H9 (cell line): ENCODE results near the gene BAZ1B. TPM values are rescaled to one million over a fixed set of nuclear protein-coding genes. Genes with fewer than 3 reads are reported as not detected.
"Not testable (repeated sequence)": the region's sequence is repeated elsewhere in the genome, so short reads cannot be mapped to it uniquely, and the experiment has no call there.

Source experiments
- DNase-seq: peaks from one replicate; pipeline ENCODE4 v3.0.0-alpha.2; 2017
- H2AFZ ChIP-seq: one replicate; pipeline ENCODE4 v1.6.1; 2013; ENCODE audit warnings: mild to moderate bottlenecking, low read length, control low read depth, moderate library complexity
- H2AK5ac ChIP-seq: 2 replicates; pipeline ENCODE4 v1.6.1; 2013; ENCODE audit warnings: low read length, control low read depth, mixed read lengths; ENCODE audit not compliant: insufficient read length
- H2BK120ac ChIP-seq: one replicate; pipeline ENCODE4 v1.6.1; 2013; ENCODE audit warnings: low read depth, mild to moderate bottlenecking, low read length, control low read depth, inconsistent platforms; ENCODE audit not compliant: poor library complexity, severe bottlenecking
- H2BK12ac ChIP-seq: 2 replicates; pipeline ENCODE4 v1.6.1; 2013; ENCODE audit warnings: low read length, control low read depth, mixed read lengths, low read depth; ENCODE audit not compliant: insufficient read length
- H2BK15ac ChIP-seq: 2 replicates; pipeline ENCODE4 v1.6.1; 2013; ENCODE audit warnings: low read depth, low read length, control low read depth
- H2BK20ac ChIP-seq: one replicate; pipeline ENCODE4 v1.6.1; 2013; ENCODE audit warnings: low read depth, mild to moderate bottlenecking, low read length, control low read depth, inconsistent platforms; ENCODE audit not compliant: poor library complexity, severe bottlenecking
- H2BK5ac ChIP-seq: 2 replicates; pipeline ENCODE4 v1.6.1; 2013; ENCODE audit warnings: low read length, control low read depth, mixed read lengths; ENCODE audit not compliant: insufficient read length
- H3K14ac ChIP-seq: 2 replicates; pipeline ENCODE4 v1.6.1; 2013; ENCODE audit warnings: low read length, control low read depth; ENCODE audit not compliant: insufficient read depth
- H3K18ac ChIP-seq: 2 replicates; pipeline ENCODE4 v1.6.1; 2013; ENCODE audit warnings: low read depth, mild to moderate bottlenecking, mixed read lengths, low read length, control low read depth; ENCODE audit not compliant: insufficient read length
- H3K23ac ChIP-seq: 2 replicates; pipeline ENCODE4 v1.6.1; 2013; ENCODE audit warnings: low read length, control low read depth, mixed read lengths, low read depth; ENCODE audit not compliant: insufficient read length
- H3K23me2 ChIP-seq: 2 replicates; pipeline ENCODE4 v1.6.1; 2013; ENCODE audit warnings: low read depth, mild to moderate bottlenecking, mixed read lengths, low read length, control low read depth; ENCODE audit not compliant: insufficient read length, poor library complexity, severe bottlenecking
- H3K27ac ChIP-seq: 2 replicates; pipeline ENCODE4 v1.5.1; 2013; ENCODE audit warnings: low read length, control low read depth, mixed read lengths, low read depth; ENCODE audit not compliant: insufficient read length
- H3K27me3 ChIP-seq: 2 replicates; pipeline ENCODE4 v1.6.1; 2013; ENCODE audit warnings: low read length, control low read depth, inconsistent platforms; ENCODE audit not compliant: insufficient read depth
- H3K4ac ChIP-seq: 2 replicates; pipeline ENCODE4 v1.6.1; 2013; ENCODE audit warnings: low read depth, mild to moderate bottlenecking, control low read depth, inconsistent platforms, low read length, moderate library complexity
- H3K4me1 ChIP-seq: 2 replicates; pipeline ENCODE4 v1.6.1; 2013; ENCODE audit warnings: low read length, control low read depth, inconsistent platforms; ENCODE audit not compliant: insufficient read depth
- H3K4me2 ChIP-seq: 2 replicates; pipeline ENCODE4 v1.6.1; 2013; ENCODE audit warnings: low read length, control low read depth, mixed read lengths; ENCODE audit not compliant: insufficient read length, insufficient read depth
- H3K56ac ChIP-seq: 2 replicates; pipeline ENCODE4 v1.6.1; 2013; ENCODE audit warnings: low read depth, mild to moderate bottlenecking, mixed read lengths, low read length, control low read depth; ENCODE audit not compliant: insufficient read length
- H3K79me1 ChIP-seq: 2 replicates; pipeline ENCODE4 v1.6.1; 2013; ENCODE audit warnings: low read depth, mild to moderate bottlenecking, moderate library complexity, low read length, control low read depth, inconsistent platforms; ENCODE audit not compliant: insufficient read depth, poor library complexity, severe bottlenecking
- H3K79me2 ChIP-seq: 2 replicates; pipeline ENCODE4 v1.6.1; 2013; ENCODE audit warnings: low read length, control low read depth, inconsistent platforms; ENCODE audit not compliant: insufficient read depth
- H3K9ac ChIP-seq: 2 replicates; pipeline ENCODE4 v1.6.1; 2013; ENCODE audit warnings: low read length, control low read depth, mixed read lengths; ENCODE audit not compliant: insufficient read length; ENCODE audit errors: extremely low read depth
- H3K9me3 ChIP-seq: one replicate; pipeline ENCODE4 v1.6.1; 2013; ENCODE audit warnings: low read depth, low read length, inconsistent platforms; ENCODE audit not compliant: control insufficient read depth
- H3T11ph ChIP-seq: one replicate; pipeline ENCODE4 v1.6.1; 2013; ENCODE audit warnings: mild to moderate bottlenecking, low read length, control low read depth, inconsistent platforms
- H4K20me1 ChIP-seq: one replicate; pipeline ENCODE4 v1.6.1; 2013; ENCODE audit not compliant: control insufficient read depth, insufficient read length, insufficient read depth
- H4K5ac ChIP-seq: 2 replicates; pipeline ENCODE4 v1.6.1; 2013; ENCODE audit warnings: low read depth, mild to moderate bottlenecking, mixed read lengths, low read length, control low read depth; ENCODE audit not compliant: insufficient read length
- H4K8ac ChIP-seq: replicated peaks from 2 replicates; pipeline ENCODE4 v1.6.1; 2013; ENCODE audit warnings: low read length, control low read depth, mixed read lengths, low read depth; ENCODE audit not compliant: insufficient read length
- H4K91ac ChIP-seq: 2 replicates; pipeline ENCODE4 v1.6.1; 2013; ENCODE audit warnings: low read depth, mild to moderate bottlenecking, moderate library complexity, mixed read lengths, low read length, control low read depth; ENCODE audit not compliant: insufficient read length
- H3K27ac Mint-ChIP-seq, 3 experiments: 2 replicates in 2 of 3; 3 replicates in 1 of 3; pipeline ENCODE4 v1.8.0; 2020 to 2021; ENCODE audit warnings: mixed read lengths in 3 of 3, mild to moderate bottlenecking in 1 of 3, moderate library complexity in 1 of 3
- H3K27me3 Mint-ChIP-seq: 2 replicates; pipeline ENCODE4 v1.8.0; 2021; ENCODE audit warnings: low read depth, mild to moderate bottlenecking, moderate library complexity, mixed read lengths
- H3K36me3 Mint-ChIP-seq, 3 experiments: 2 replicates in 2 of 3; 3 replicates in 1 of 3; pipeline ENCODE4 v1.8.0; 2020 to 2021; ENCODE audit warnings: low read depth in 3 of 3, mixed read lengths in 3 of 3; ENCODE audit not compliant: insufficient read depth in 1 of 3
- H3K4me1 Mint-ChIP-seq, 2 experiments: 2 replicates each; pipeline ENCODE4 v1.8.0; 2020; ENCODE audit warnings: mixed read lengths in 2 of 2
- H3K4me3 Mint-ChIP-seq, 2 experiments: 2 replicates in 1 of 2; 3 replicates in 1 of 2; pipeline ENCODE4 v1.8.0; 2020 to 2021; ENCODE audit warnings: mild to moderate bottlenecking in 2 of 2, mixed read lengths in 2 of 2, moderate library complexity in 1 of 2
- H3K9me3 Mint-ChIP-seq, 2 experiments: 2 replicates in 1 of 2; 3 replicates in 1 of 2; pipeline ENCODE4 v1.8.0; 2020; ENCODE audit warnings: mild to moderate bottlenecking in 2 of 2, mixed read lengths in 2 of 2, moderate library complexity in 1 of 2
- WGBS: extraction: QIAGEN DNeasy Blood & Tissue Kit; methylation state at CpG from one replicate; pipeline ENCODE4 v1.1.7; 2013; ENCODE audit warnings: missing lambda C conversion rate, low lambda C conversion rate, mixed read lengths; ENCODE audit not compliant: insufficient read length; ENCODE audit errors: extremely low coverage; 5-methylcytosine and 5-hydroxymethylcytosine counted together
- total RNA-seq: library from RNA; stranded (reverse); gene quantifications from 2 replicates; pipeline ENCODE4 v1.2.1, GENCODE V29; 2021
- TF ChIP-seq, protein P1 (sequence below): fragments of 200-600 bp; sonication (generic); conservative IDR thresholded peaks from 3 replicates; pipeline ENCODE4 v1.8.0; 2021; ENCODE audit warnings: antibody characterized with exemption, mild to moderate bottlenecking

The BAZ1B gene
- total RNA-seq, 1 experiment from 2014 or later, result 96.4 TPM

GRCh38 chr7:73431041-73431835, 90.9 kb downstream of the BAZ1B start:
- Histone ChIP-seq H3K9ac (no peak overlapping the region), H3K4ac (no peak overlapping the region), H2AFZ (no peak overlapping the region), H4K8ac (no peak overlapping the region), H3K27me3 (no peaks in the 10 kb centered on the region; the same call in 1 of the 2 replicates), H3K9me3 (no peaks in the 10 kb centered on the region), H3K79me1 (no peaks in the 10 kb centered on the region), H2BK120ac (no peak overlapping the region), H3K4me2 (no peak overlapping the region), H3K14ac (no peak overlapping the region), H3T11ph (no peak overlapping the region), H3K4me1 (no peaks in the 10 kb centered on the region), H4K20me1 (no peaks in the 10 kb centered on the region), H3K23ac (no peak overlapping the region), H2BK20ac (no peak overlapping the region), H2AK5ac (no peak overlapping the region), H2BK15ac (no peak overlapping the region), H3K56ac (no peak overlapping the region), H3K18ac (no peak overlapping the region), H3K23me2 (no peaks in the 10 kb centered on the region), H2BK12ac (no peak overlapping the region), H4K5ac (no peak overlapping the region), H3K79me2 (no peaks in the 10 kb centered on the region), H3K27ac (no peak overlapping the region), H4K91ac (no peak overlapping the region), H2BK5ac (no peak overlapping the region)
- no peak overlapping the region for H3K27ac Mint-ChIP-seq
- no peak overlapping the region; a peak in 1 of 5 replicates for H3K4me3 Mint-ChIP-seq
- WGBS, result no CpG with 5 or more reads among the region's 13 CpGs
- H3K9me3 Mint-ChIP-seq, result peaks cover 0 to 3% of the 10 kb centered on the region in 2 experiments; a peak in 1 of 5 replicates
- peaks cover 0 to 8% of the 10 kb centered on the region in 2 experiments; a peak in 1 of 4 replicates for H3K4me1 Mint-ChIP-seq
- H3K27me3 Mint-ChIP-seq, result peaks cover 17% of the 10 kb centered on the region
- TF ChIP-seq, protein P1, sequence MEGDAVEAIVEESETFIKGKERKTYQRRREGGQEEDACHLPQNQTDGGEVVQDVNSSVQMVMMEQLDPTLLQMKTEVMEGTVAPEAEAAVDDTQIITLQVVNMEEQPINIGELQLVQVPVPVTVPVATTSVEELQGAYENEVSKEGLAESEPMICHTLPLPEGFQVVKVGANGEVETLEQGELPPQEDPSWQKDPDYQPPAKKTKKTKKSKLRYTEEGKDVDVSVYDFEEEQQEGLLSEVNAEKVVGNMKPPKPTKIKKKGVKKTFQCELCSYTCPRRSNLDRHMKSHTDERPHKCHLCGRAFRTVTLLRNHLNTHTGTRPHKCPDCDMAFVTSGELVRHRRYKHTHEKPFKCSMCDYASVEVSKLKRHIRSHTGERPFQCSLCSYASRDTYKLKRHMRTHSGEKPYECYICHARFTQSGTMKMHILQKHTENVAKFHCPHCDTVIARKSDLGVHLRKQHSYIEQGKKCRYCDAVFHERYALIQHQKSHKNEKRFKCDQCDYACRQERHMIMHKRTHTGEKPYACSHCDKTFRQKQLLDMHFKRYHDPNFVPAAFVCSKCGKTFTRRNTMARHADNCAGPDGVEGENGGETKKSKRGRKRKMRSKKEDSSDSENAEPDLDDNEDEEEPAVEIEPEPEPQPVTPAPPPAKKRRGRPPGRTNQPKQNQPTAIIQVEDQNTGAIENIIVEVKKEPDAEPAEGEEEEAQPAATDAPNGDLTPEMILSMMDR, result no peak
- DNase-seq, result no peak
- H3K36me3 Mint-ChIP-seq, result peaks cover 0 to 5% (median 0%) of the 10 kb centered on the region in 3 experiments; a peak in 4 of 7 replicates

GRCh38 chr7:73430540-73430939, 91.6 kb downstream of the BAZ1B start:
- not testable (repeated sequence) for H2BK12ac ChIP-seq, H3K27ac ChIP-seq, H3K9me3 ChIP-seq, H2AK5ac ChIP-seq, H4K5ac ChIP-seq, DNase-seq, H2BK120ac ChIP-seq, H3K79me2 ChIP-seq, H3K4me1 ChIP-seq, H3K18ac ChIP-seq, H4K91ac ChIP-seq, H3K23me2 ChIP-seq, H2AFZ ChIP-seq, H3K56ac ChIP-seq, H4K8ac ChIP-seq, H3K27ac Mint-ChIP-seq, H3K27me3 ChIP-seq, H3K14ac ChIP-seq, H2BK15ac ChIP-seq, H3K23ac ChIP-seq, H3K9ac ChIP-seq, H2BK5ac ChIP-seq, H3K79me1 ChIP-seq, H2BK20ac ChIP-seq, H3K4me1 Mint-ChIP-seq, H3K9me3 Mint-ChIP-seq, H3K4me3 Mint-ChIP-seq, H3K36me3 Mint-ChIP-seq, H3K4ac ChIP-seq, H3K4me2 ChIP-seq, H3T11ph ChIP-seq, H4K20me1 ChIP-seq
- peaks cover 17% of the 10 kb centered on the region for H3K27me3 Mint-ChIP-seq
- no CpG with 5 or more reads among the region's 4 CpGs for WGBS
